GM12878 (cell line): ENCODE data around the gene ZNF418. TPM values are rescaled to one million over a fixed set of nuclear protein-coding genes. Genes with fewer than 3 reads are reported as not detected.

Experiments
- polyA plus RNA-seq, 11 experiments: library from polyadenylated mRNA; depleted of rRNA in 4 of 11; unstranded in 6 of 11; stranded (reverse) in 5 of 11; fragments of >200 nt; fragmentation: Nextera tagmentation in 4 of 11; fragmentation: Illumina TruSeq in 1 of 11; extraction: Ambion mirVana in 4 of 11; extraction: Trizol in 1 of 11; gene quantifications; 1 replicate in 1 of 11; 2 replicates in 10 of 11; pipeline versions ENCODE4 v1.2.1 to v1.2.3, GENCODE V29; 2011 to 2016; ENCODE audit warnings: inconsistent platforms in 2 of 11, missing spikeins in 2 of 11, low read depth in 1 of 11
- total RNA-seq, 4 experiments: library from RNA; depleted of rRNA in 3 of 4; stranded (reverse); fragments of >200 nt in 3 of 4; fragmentation: Illumina TruSeq in 1 of 4; extraction: Trizol in 1 of 4; gene quantifications; 2 replicates each; pipeline versions ENCODE4 v1.2.1 to v1.2.3, GENCODE V29; 2013 to 2021

ZNF418 gene
- total and polyA plus RNA-seq, 10 of the 15 experiments (the other 5 are each of a cell fraction or from before 2014, with no cell fraction given), result 0.20 to 1.3 (median 0.59) TPM; not detected in 1

Other genes starting within 250 kb of the ZNF418 start
Only the 7 nearest of the 17 such genes appear.
- 13.1 and 15.2 TPM in 2 replicates for gene ZNF587, start 85.5 kb downstream of the ZNF418 start, total RNA-seq (2014; rRNA removed)
- gene ZNF587, start 85.5 kb downstream of the ZNF418 start, total RNA-seq (2014; rRNA removed; fragmentation: Illumina TruSeq; extraction: Trizol), result 23.4 and 23.8 TPM in 2 replicates
- 20.2 and 27.8 TPM in 2 replicates for gene ZNF587, start 85.5 kb downstream of the ZNF418 start, total RNA-seq (2021)
- 20.1 and 22.2 TPM in 2 replicates for gene ZNF587, start 85.5 kb downstream of the ZNF418 start, polyA plus RNA-seq (2011; rRNA removed)
- gene ZNF587, start 85.5 kb downstream of the ZNF418 start, polyA plus RNA-seq (2014; fragmentation: Illumina TruSeq; extraction: Trizol), result 16.4 and 17.7 TPM in 2 replicates
- gene ZNF587, start 85.5 kb downstream of the ZNF418 start, polyA plus RNA-seq (2014; fragmentation: Nextera tagmentation; extraction: Ambion mirVana), result 1 to 10 TPM; 1.9 to 2.6 TPM
- 14.0 and 15.0 TPM in 2 replicates for gene ZNF587, start 85.5 kb downstream of the ZNF418 start, polyA plus RNA-seq (2014; rRNA removed)
- 1 to 10 TPM; 6.7 to 8.5 TPM for gene ZNF587, start 85.5 kb downstream of the ZNF418 start, polyA plus RNA-seq (2016; fragmentation: Nextera tagmentation; extraction: Ambion mirVana)
- gene ZNF814, start 46.4 kb downstream of the ZNF418 start, total RNA-seq (2014; rRNA removed), result 20.7 and 25.4 TPM in 2 replicates
- 22.1 and 23.3 TPM in 2 replicates for gene ZNF814, start 46.4 kb downstream of the ZNF418 start, total RNA-seq (2014; rRNA removed; fragmentation: Illumina TruSeq; extraction: Trizol)
- gene ZNF814, start 46.4 kb downstream of the ZNF418 start, total RNA-seq (2021), result 16.5 and 20.6 TPM in 2 replicates
- 29.2 and 31.0 TPM in 2 replicates for gene ZNF814, start 46.4 kb downstream of the ZNF418 start, polyA plus RNA-seq (2011; rRNA removed)
- 10.9 and 14.4 TPM in 2 replicates for gene ZNF814, start 46.4 kb downstream of the ZNF418 start, polyA plus RNA-seq (2014; fragmentation: Illumina TruSeq; extraction: Trizol)
- gene ZNF814, start 46.4 kb downstream of the ZNF418 start, polyA plus RNA-seq (2014; fragmentation: Nextera tagmentation; extraction: Ambion mirVana), result 10 to 100 TPM; 22.4 to 23.5 TPM
- 12.4 and 16.2 TPM in 2 replicates for gene ZNF814, start 46.4 kb downstream of the ZNF418 start, polyA plus RNA-seq (2014; rRNA removed)
- 10 to 100 TPM; 21.4 to 21.8 TPM for gene ZNF814, start 46.4 kb downstream of the ZNF418 start, polyA plus RNA-seq (2016; fragmentation: Nextera tagmentation; extraction: Ambion mirVana)
- gene ZNF417, start 18.8 kb downstream of the ZNF418 start, total RNA-seq (2014; rRNA removed), result 11.2 and 12.7 TPM in 2 replicates
- gene ZNF417, start 18.8 kb downstream of the ZNF418 start, total RNA-seq (2014; rRNA removed; fragmentation: Illumina TruSeq; extraction: Trizol), result 12.0 and 12.3 TPM in 2 replicates
- gene ZNF417, start 18.8 kb downstream of the ZNF418 start, total RNA-seq (2021), result 11.5 and 11.9 TPM in 2 replicates
- 13.6 and 17.0 TPM in 2 replicates for gene ZNF417, start 18.8 kb downstream of the ZNF418 start, polyA plus RNA-seq (2011; rRNA removed)
- 6.2 and 7.3 TPM in 2 replicates for gene ZNF417, start 18.8 kb downstream of the ZNF418 start, polyA plus RNA-seq (2014; fragmentation: Illumina TruSeq; extraction: Trizol)
- 1 to 10 TPM; 1.3 to 1.6 TPM for gene ZNF417, start 18.8 kb downstream of the ZNF418 start, polyA plus RNA-seq (2014; fragmentation: Nextera tagmentation; extraction: Ambion mirVana)
- 5.5 and 7.3 TPM in 2 replicates for gene ZNF417, start 18.8 kb downstream of the ZNF418 start, polyA plus RNA-seq (2014; rRNA removed)
- 1 to 10 TPM; 4.8 to 5.6 TPM for gene ZNF417, start 18.8 kb downstream of the ZNF418 start, polyA plus RNA-seq (2016; fragmentation: Nextera tagmentation; extraction: Ambion mirVana)
- 3.3 and 3.8 TPM in 2 replicates for gene ZNF256, start 12.3 kb upstream of the ZNF418 start, total RNA-seq (2014; rRNA removed)
- gene ZNF256, start 12.3 kb upstream of the ZNF418 start, total RNA-seq (2014; rRNA removed; fragmentation: Illumina TruSeq; extraction: Trizol), result 7.5 and 7.6 TPM in 2 replicates
- 4.6 and 4.8 TPM in 2 replicates for gene ZNF256, start 12.3 kb upstream of the ZNF418 start, total RNA-seq (2021)
- gene ZNF256, start 12.3 kb upstream of the ZNF418 start, polyA plus RNA-seq (2011; rRNA removed), result 7.1 and 10.7 TPM in 2 replicates
- gene ZNF256, start 12.3 kb upstream of the ZNF418 start, polyA plus RNA-seq (2014; fragmentation: Illumina TruSeq; extraction: Trizol), result 5.0 and 5.1 TPM in 2 replicates
- 1 to 10 TPM; 1.0 to 2.9 TPM for gene ZNF256, start 12.3 kb upstream of the ZNF418 start, polyA plus RNA-seq (2014; fragmentation: Nextera tagmentation; extraction: Ambion mirVana)
- gene ZNF256, start 12.3 kb upstream of the ZNF418 start, polyA plus RNA-seq (2014; rRNA removed), result 4.1 and 4.8 TPM in 2 replicates
- 1 to 10 TPM; 3.3 to 3.8 TPM for gene ZNF256, start 12.3 kb upstream of the ZNF418 start, polyA plus RNA-seq (2016; fragmentation: Nextera tagmentation; extraction: Ambion mirVana)
- gene C19orf18, start 39.1 kb upstream of the ZNF418 start, total RNA-seq (2014; rRNA removed), result not detected in 2 replicates
- gene C19orf18, start 39.1 kb upstream of the ZNF418 start, total RNA-seq (2014; rRNA removed; fragmentation: Illumina TruSeq; extraction: Trizol), result 0.28 TPM in 1 of 2 replicates, not detected in the other
- gene C19orf18, start 39.1 kb upstream of the ZNF418 start, total RNA-seq (2021), result not detected in 2 replicates
- gene C19orf18, start 39.1 kb upstream of the ZNF418 start, polyA plus RNA-seq (2011; rRNA removed), result 0.12 TPM in 1 of 2 replicates, not detected in the other
- gene C19orf18, start 39.1 kb upstream of the ZNF418 start, polyA plus RNA-seq (2014; fragmentation: Illumina TruSeq; extraction: Trizol), result 0.30 TPM in 1 of 2 replicates, not detected in the other
- gene C19orf18, start 39.1 kb upstream of the ZNF418 start, polyA plus RNA-seq (2014; fragmentation: Nextera tagmentation; extraction: Ambion mirVana), result under 1 TPM in 1 of 2 experiments, not detected in 1; 0.21 TPM
- gene C19orf18, start 39.1 kb upstream of the ZNF418 start, polyA plus RNA-seq (2014; rRNA removed), result 0.29 TPM in 1 of 2 replicates, not detected in the other
- not detected for gene C19orf18, start 39.1 kb upstream of the ZNF418 start, polyA plus RNA-seq (2016; fragmentation: Nextera tagmentation; extraction: Ambion mirVana)
- 8.8 and 9.3 TPM in 2 replicates for gene ZNF606, start 67.4 kb upstream of the ZNF418 start, total RNA-seq (2014; rRNA removed)
- 6.4 and 6.5 TPM in 2 replicates for gene ZNF606, start 67.4 kb upstream of the ZNF418 start, total RNA-seq (2014; rRNA removed; fragmentation: Illumina TruSeq; extraction: Trizol)
- 10.5 and 10.6 TPM in 2 replicates for gene ZNF606, start 67.4 kb upstream of the ZNF418 start, total RNA-seq (2021)
- gene ZNF606, start 67.4 kb upstream of the ZNF418 start, polyA plus RNA-seq (2011; rRNA removed), result 6.6 and 9.4 TPM in 2 replicates
- gene ZNF606, start 67.4 kb upstream of the ZNF418 start, polyA plus RNA-seq (2014; fragmentation: Illumina TruSeq; extraction: Trizol), result 5.2 and 5.7 TPM in 2 replicates
- gene ZNF606, start 67.4 kb upstream of the ZNF418 start, polyA plus RNA-seq (2014; fragmentation: Nextera tagmentation; extraction: Ambion mirVana), result 1 to 10 TPM; 2.2 TPM
- 7.7 and 8.7 TPM in 2 replicates for gene ZNF606, start 67.4 kb upstream of the ZNF418 start, polyA plus RNA-seq (2014; rRNA removed)
- gene ZNF606, start 67.4 kb upstream of the ZNF418 start, polyA plus RNA-seq (2016; fragmentation: Nextera tagmentation; extraction: Ambion mirVana), result 1 to 10 TPM; 9.1 to 9.3 TPM
- gene ZSCAN1, start 98.6 kb upstream of the ZNF418 start, total RNA-seq (2014; rRNA removed), result not detected in 2 replicates
- gene ZSCAN1, start 98.6 kb upstream of the ZNF418 start, total RNA-seq (2014; rRNA removed; fragmentation: Illumina TruSeq; extraction: Trizol), result not detected in 2 replicates
- not detected in 2 replicates for gene ZSCAN1, start 98.6 kb upstream of the ZNF418 start, total RNA-seq (2021)
- not detected in 2 replicates for gene ZSCAN1, start 98.6 kb upstream of the ZNF418 start, polyA plus RNA-seq (2011; rRNA removed)
- gene ZSCAN1, start 98.6 kb upstream of the ZNF418 start, polyA plus RNA-seq (2014; fragmentation: Illumina TruSeq; extraction: Trizol), result not detected in 2 replicates
- not detected for gene ZSCAN1, start 98.6 kb upstream of the ZNF418 start, polyA plus RNA-seq (2014; fragmentation: Nextera tagmentation; extraction: Ambion mirVana)
- not detected in 2 replicates for gene ZSCAN1, start 98.6 kb upstream of the ZNF418 start, polyA plus RNA-seq (2014; rRNA removed)
- not detected for gene ZSCAN1, start 98.6 kb upstream of the ZNF418 start, polyA plus RNA-seq (2016; fragmentation: Nextera tagmentation; extraction: Ambion mirVana)